ENCODE measurements around the gene HSPH1. TPM values are rescaled to one million over a fixed set of nuclear protein-coding genes. Genes with fewer than 3 reads are reported as not detected.
"Not testable (repeated sequence)": the region's sequence is repeated elsewhere in the genome, so short reads cannot be mapped to it uniquely, and the experiment has no call there.

Gene HSPH1
- total RNA-seq, 4 donors from 2014 or later = 30.4 to 51.0 (median 41.3) TPM

- peaks cover 11% of the 10 kb centered on the region for H3K27me3 ChIP-seq
- peak in 1 of 2 donors; percentile 53 for DNase-seq (ENCODE audit: low spot score in 2 of 2)
- H3K4me1 ChIP-seq = no peaks in the 10 kb centered on the region
- H3K9me3 ChIP-seq = no peaks in the 10 kb centered on the region
- no peak overlapping the region for H3K27ac ChIP-seq
- H3K36me3 ChIP-seq = no peaks in the 10 kb centered on the region
- H3K4me3 ChIP-seq = no peak overlapping the region
- TF ChIP-seq, protein P1, sequence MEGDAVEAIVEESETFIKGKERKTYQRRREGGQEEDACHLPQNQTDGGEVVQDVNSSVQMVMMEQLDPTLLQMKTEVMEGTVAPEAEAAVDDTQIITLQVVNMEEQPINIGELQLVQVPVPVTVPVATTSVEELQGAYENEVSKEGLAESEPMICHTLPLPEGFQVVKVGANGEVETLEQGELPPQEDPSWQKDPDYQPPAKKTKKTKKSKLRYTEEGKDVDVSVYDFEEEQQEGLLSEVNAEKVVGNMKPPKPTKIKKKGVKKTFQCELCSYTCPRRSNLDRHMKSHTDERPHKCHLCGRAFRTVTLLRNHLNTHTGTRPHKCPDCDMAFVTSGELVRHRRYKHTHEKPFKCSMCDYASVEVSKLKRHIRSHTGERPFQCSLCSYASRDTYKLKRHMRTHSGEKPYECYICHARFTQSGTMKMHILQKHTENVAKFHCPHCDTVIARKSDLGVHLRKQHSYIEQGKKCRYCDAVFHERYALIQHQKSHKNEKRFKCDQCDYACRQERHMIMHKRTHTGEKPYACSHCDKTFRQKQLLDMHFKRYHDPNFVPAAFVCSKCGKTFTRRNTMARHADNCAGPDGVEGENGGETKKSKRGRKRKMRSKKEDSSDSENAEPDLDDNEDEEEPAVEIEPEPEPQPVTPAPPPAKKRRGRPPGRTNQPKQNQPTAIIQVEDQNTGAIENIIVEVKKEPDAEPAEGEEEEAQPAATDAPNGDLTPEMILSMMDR (IDR thresholded peaks at IDR 0.05) = no peak
- TF ChIP-seq POLR2AphosphoS5 (IDR thresholded peaks at IDR 0.05) (no peak), EP300 (IDR thresholded peaks at IDR 0.05) (no peak), POLR2A (IDR thresholded peaks at IDR 0.05) (no peak)
- 90% methylated on average over 3 of the region's 3 CpGs for WGBS
These were observed 55.8 kb downstream of the HSPH1 start for GRCh38 chr13:31105856-31106255.

GRCh38 chr13:31105020-31105795 is 56.5 kb downstream of the HSPH1 start:
- no peaks in the 10 kb centered on the region for H3K9me3 ChIP-seq
- no peak overlapping the region for H3K4me3 ChIP-seq
- TF ChIP-seq, protein P1 (IDR thresholded peaks at IDR 0.05) = no peak
- TF ChIP-seq POLR2A (IDR thresholded peaks at IDR 0.05) = no peak
- TF ChIP-seq POLR2AphosphoS5 (IDR thresholded peaks at IDR 0.05) = no peak
- TF ChIP-seq EP300 (IDR thresholded peaks at IDR 0.05) = no peak
- H3K27me3 ChIP-seq = peaks cover 15% of the 10 kb centered on the region
- no peak overlapping the region for H3K27ac ChIP-seq
- 91% methylated on average over 6 of the region's 6 CpGs for WGBS
- H3K36me3 ChIP-seq = no peaks in the 10 kb centered on the region
- H3K4me1 ChIP-seq = no peaks in the 10 kb centered on the region
- DNase-seq (ENCODE audit: low spot score in 2 of 2) = peak in 1 of 2 donors; percentile 65

DNA sequence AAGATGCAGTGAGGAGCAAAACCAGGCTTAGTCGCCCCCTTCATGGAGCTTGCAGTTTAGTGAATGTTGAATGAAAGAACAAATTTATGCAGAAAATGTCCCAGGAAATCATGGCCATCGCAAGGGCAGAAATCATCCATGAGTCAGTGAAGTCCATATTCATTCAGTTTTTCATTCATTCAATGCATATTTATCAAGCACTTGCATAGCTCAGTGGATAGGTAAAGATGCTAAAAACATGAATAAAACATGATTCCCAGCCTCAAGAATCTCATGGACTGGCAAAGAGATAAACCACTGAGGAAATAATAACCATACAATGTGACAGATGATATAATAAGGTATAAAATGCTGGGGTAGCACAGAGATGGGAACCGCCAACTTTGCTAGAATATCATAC is 58.8 kb downstream of the HSPH1 start:
- H3K27ac ChIP-seq = no peak overlapping the region
- H3K36me3 ChIP-seq = no peaks in the 10 kb centered on the region
- H3K4me1 ChIP-seq = no peaks in the 10 kb centered on the region
- WGBS = 92% methylated on average over 3 of the region's 3 CpGs
- TF ChIP-seq POLR2AphosphoS5 (IDR thresholded peaks at IDR 0.05) (no peak), POLR2A (IDR thresholded peaks at IDR 0.05) (no peak)
- DNase-seq (ENCODE audit: low spot score in 2 of 2) = no peak
- H3K27me3 ChIP-seq = peaks cover 33% of the 10 kb centered on the region
- no peaks in the 10 kb centered on the region for H3K9me3 ChIP-seq
- no peak overlapping the region for H3K4me3 ChIP-seq

GRCh38 chr13:31101472-31102170 is 60.1 kb downstream of the HSPH1 start:
- Histone ChIP-seq H3K36me3 (no peaks in the 10 kb centered on the region), H3K4me1 (no peaks in the 10 kb centered on the region), H3K4me3 (no peak overlapping the region), H3K27ac (no peak overlapping the region), H3K9me3 (no peaks in the 10 kb centered on the region), H3K27me3 (peaks cover 33% of the 10 kb centered on the region)
- peak in 1 of 2 donors; percentile 40 for DNase-seq (ENCODE audit: low spot score in 2 of 2)
- TF ChIP-seq POLR2A (IDR thresholded peaks at IDR 0.05) = no peak
- TF ChIP-seq POLR2AphosphoS5 (IDR thresholded peaks at IDR 0.05) = no peak
- no peak for TF ChIP-seq EP300 (IDR thresholded peaks at IDR 0.05)
- TF ChIP-seq, protein P1 (IDR thresholded peaks at IDR 0.05) = no peak
- 35% methylated on average over 5 of the region's 7 CpGs for WGBS

DNA sequence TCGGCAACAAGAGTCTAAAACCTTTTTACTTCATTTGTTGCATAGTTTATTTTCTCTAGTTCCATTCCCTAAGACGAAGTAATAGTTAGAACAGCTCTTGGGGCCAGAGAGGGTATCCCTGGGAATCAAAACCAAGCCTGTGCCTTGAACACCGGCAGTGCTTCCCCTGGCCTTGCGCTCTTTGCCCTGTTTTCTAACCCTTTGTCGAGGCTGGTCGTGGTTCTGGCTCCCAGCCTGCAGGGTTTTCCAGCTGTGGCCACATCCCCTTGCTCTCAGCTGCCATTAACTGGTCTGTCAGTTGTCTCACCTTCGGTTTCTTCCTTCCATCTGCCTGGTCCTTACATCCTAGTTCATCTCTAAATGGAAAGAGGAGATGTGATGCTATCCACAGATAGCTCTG is 61.0 kb downstream of the HSPH1 start:
- no peak for TF ChIP-seq POLR2A (IDR thresholded peaks at IDR 0.05)
- WGBS = 72% methylated on average over 7 of the region's 7 CpGs
- H3K9me3 ChIP-seq = no peaks in the 10 kb centered on the region
- H3K4me1 ChIP-seq = no peaks in the 10 kb centered on the region
- H3K36me3 ChIP-seq = no peaks in the 10 kb centered on the region
- H3K27ac ChIP-seq = no peak overlapping the region
- no peak overlapping the region for H3K4me3 ChIP-seq
- DNase-seq (ENCODE audit: low spot score in 2 of 2) = no peak
- peaks cover 33% of the 10 kb centered on the region for H3K27me3 ChIP-seq

DNA sequence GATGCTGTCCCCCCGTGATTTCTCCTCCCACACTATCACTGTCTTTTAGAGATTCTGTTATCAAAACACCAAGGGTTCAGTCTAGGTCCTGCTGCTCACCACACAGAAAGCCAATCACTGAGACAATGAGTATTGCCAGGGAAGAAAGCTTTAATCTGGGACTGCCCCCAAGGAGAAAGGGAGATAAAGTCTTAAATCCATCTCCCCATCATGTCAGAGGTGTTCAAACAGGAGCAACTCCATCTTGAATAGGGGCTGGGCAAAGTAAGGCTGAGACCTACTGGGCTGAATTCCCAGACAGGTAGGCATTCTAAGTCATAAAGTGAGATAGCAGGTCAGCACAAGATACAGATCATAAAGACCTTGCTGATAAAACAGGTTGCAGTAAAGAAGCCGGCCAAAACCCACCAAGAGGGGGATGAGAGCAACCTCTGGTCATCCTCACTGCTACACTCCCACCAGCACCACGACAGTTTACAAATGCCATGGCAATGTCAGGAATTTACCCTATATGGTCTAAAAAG is 63.7 kb downstream of the HSPH1 start:
- not testable (repeated sequence) for H3K27ac ChIP-seq, H3K36me3 ChIP-seq, H3K4me3 ChIP-seq, H3K4me1 ChIP-seq, H3K9me3 ChIP-seq
- 52% methylated on average over 3 of the region's 3 CpGs for WGBS
- DNase-seq (ENCODE audit: low spot score in 2 of 2) = peak in 1 of 2 donors; percentile 7
- H3K27me3 ChIP-seq = peaks cover 29% of the 10 kb centered on the region
